ENCODE data around the gene TLN1.

Gene TLN1

DNA sequence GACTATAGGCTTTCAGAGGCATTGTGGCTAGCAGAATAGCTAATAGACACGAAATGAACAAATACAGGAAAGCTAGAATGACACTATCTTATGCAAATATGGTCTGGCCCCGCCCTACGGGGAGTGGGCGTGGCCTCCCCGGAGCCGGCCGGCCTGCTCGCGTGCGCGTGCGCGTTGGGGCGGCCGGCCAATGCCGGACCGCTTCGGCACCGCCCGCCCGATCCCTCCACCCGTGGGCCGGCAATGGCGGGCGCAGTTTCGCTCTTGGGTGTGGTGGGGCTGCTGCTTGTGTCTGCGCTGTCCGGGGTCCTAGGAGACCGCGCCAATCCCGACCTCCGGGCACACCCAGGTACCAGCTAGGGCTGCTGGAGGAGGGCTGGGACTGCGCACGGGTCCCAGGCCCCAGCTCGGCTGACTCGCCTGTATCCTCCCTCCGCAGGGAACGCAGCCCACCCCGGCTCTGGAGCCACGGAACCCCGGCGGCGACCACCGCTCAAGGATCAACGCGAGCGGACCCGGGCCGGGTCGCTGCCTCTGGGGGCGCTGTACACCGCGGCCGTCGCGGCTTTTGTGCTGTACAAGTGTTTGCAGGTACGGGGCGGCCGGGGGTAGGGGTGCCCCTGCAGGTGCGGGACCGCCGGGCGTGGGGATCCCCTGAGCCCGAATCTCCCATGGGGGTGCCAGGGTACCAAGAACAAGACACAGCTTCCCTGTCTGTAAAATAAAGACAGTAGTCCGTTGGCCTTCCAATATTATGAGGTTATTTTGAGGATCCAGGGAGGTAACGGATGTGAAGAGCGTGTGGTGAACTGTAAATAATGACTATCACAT lies 73.6 kb downstream of the TLN1 start, which contains the start of gene CCDC107:
CCDC107 (plus strand) TSS at position 156 of the 831 bp plus-strand sequence; CDS start at position 244, 88 bp downstream.
- no peak for DNase-seq (ENCODE audit: extremely low read depth, low read depth)
- TF ChIP-seq, protein P1, sequence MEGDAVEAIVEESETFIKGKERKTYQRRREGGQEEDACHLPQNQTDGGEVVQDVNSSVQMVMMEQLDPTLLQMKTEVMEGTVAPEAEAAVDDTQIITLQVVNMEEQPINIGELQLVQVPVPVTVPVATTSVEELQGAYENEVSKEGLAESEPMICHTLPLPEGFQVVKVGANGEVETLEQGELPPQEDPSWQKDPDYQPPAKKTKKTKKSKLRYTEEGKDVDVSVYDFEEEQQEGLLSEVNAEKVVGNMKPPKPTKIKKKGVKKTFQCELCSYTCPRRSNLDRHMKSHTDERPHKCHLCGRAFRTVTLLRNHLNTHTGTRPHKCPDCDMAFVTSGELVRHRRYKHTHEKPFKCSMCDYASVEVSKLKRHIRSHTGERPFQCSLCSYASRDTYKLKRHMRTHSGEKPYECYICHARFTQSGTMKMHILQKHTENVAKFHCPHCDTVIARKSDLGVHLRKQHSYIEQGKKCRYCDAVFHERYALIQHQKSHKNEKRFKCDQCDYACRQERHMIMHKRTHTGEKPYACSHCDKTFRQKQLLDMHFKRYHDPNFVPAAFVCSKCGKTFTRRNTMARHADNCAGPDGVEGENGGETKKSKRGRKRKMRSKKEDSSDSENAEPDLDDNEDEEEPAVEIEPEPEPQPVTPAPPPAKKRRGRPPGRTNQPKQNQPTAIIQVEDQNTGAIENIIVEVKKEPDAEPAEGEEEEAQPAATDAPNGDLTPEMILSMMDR (IDR thresholded peaks at IDR 0.05; ENCODE audit: low read depth, low read length, missing control alignments) = peak; percentile 48
- peak within 1 kb of the TSS; percentile 52 for H3K4me3 ChIP-seq (replicated peaks; ENCODE audit: low read depth, low read length)

DNA sequence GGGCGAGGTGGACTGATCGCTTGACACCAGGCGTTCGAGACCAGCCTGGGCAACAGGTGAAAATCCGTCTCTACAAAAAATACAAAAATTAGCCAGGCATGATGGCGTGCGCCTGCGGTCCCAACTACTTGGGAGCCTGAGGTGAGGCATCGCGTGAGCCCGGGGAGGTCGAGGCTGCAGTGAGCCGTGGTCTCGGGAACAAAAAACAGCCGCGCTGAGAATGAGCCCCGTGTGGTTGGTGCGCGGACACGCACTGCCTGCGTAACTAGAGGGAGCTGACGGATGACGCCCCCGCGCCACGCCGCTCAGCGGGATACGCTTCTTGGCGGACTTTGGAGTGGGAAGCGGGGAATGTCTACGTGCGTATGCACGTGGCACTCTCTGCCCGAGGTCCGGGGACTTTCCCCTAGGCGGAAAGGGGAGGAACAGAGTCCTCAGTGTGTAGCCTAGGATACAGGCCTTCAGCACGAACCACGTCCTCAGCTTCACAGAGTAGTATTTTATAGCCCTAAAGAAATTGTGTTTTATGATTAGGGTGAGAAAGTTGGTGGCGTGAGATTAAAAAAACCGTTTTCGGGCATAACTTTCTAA lies 74.4 kb downstream of the TLN1 start, which contains the start of gene RMRP:
RMRP (minus strand) TSS at position 474 of the 591 bp plus-strand sequence.
- DNase-seq (ENCODE audit: extremely low read depth, low read depth) = peak; percentile 98
- TF ChIP-seq, protein P1 (IDR thresholded peaks at IDR 0.05; ENCODE audit: low read depth, low read length, missing control alignments) = no peak
- peak within 1 kb of the TSS; percentile 52 for H3K4me3 ChIP-seq (replicated peaks; ENCODE audit: low read depth, low read length)

DNA sequence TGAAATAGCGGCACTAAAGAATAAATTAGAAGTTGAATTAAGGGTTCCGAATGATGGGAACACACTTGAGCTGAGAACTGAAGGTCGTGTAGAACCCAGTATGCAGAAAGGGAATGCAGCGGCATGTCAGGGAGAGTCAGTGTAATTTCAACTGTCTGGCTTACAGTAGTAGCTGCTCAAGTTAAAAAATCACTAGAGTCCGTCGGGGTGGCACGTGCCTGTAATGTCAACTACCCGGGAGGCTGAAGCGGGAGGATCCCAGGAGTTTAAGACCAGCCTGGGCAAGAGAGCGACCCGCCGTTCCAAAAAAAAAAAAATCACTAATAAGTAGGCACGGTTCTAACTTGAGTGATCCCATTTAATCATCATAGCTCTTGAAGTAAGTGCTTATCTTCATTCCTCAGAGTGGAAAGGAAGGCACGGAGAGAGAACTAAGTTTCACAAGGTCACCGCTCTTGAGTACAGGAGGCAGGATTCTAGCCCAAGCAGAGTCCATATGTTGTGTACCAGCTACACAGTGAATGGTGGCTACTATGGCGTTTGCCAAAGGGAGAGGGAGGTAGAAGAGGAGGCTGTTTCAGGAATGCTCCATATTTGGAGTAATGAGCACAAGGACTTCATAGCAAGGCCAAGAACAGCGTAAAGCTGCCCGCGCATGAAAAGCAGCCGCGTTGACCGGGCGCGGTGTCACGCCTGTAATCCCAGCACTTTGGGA lies 75.0 kb downstream of the TLN1 start:
- TF ChIP-seq, protein P1 (IDR thresholded peaks at IDR 0.05; ENCODE audit: low read depth, low read length, missing control alignments) = no peak
- no peak for DNase-seq (ENCODE audit: extremely low read depth, low read depth)
- H3K4me3 ChIP-seq (replicated peaks; ENCODE audit: low read depth, low read length) = peak overlapping the region; percentile 34

DNA sequence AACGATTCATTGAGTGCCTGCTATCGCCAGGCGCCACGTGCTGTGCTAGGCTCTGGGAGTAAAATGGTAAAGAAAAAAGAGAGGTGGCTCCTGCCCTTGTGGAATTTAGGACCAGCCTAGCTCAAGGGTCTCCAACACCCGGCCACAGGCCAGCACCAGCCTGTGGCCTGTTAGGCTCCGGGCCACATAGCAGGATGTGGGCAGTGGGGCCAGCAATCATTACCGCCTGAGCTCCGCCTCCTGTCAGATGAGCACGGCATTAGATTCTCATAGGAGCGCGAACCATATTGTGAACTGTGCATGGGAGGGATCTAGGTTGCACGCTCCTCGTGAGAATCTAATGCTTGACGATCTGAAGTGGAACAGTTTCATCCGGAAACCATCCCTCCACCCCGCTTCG lies 75.6 kb downstream of the TLN1 start:
- DNase-seq (ENCODE audit: extremely low read depth, low read depth) = no peak
- H3K4me3 ChIP-seq (replicated peaks; ENCODE audit: low read depth, low read length) = no peak overlapping the region
- TF ChIP-seq, protein P1 (IDR thresholded peaks at IDR 0.05; ENCODE audit: low read depth, low read length, missing control alignments) = no peak

DNA sequence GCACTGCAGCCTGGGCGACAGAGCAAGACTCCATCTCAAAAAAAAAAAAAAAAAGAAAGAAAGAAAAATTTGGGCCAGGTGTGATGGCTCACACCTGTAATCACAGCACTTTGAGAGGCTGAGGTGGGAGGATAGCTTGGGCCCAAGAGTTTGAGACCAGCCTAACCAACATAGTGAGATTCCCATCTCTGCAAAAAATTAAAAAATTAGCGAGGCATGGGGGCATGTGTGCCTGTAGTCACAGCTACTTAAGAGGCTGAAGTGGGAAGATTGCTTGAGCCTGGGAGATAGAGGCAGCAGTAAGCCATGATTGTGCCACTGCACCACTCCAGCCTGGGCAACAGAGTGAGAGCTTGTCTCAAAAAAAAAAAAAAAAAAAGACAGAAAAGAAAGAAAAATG lies 78.4 kb downstream of the TLN1 start:
- DNase-seq (ENCODE audit: extremely low read depth, low read depth) = no peak
- H3K4me3 ChIP-seq (replicated peaks; ENCODE audit: low read depth, low read length) = no peak overlapping the region
- TF ChIP-seq, protein P1 (IDR thresholded peaks at IDR 0.05; ENCODE audit: low read depth, low read length, missing control alignments) = no peak

DNA sequence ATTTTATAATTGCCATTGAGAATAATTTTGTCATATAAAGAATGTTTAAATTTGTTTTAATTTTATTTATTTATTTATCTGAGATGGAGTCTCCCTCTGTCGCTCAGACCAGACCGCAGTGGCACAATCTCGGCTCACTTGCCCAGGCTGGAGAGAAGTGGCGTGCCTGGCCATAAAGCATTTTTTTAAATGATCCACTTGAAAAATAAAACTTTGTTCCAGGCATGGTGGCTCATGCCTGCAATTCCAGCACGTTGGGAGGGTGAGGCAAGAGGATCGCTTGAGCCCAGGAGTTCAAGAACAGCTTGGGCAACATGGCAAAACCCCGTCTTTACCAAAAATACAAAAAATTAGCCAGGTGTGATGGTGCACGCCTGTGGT lies 79.2 kb downstream of the TLN1 start:
- no peak overlapping the region for H3K4me3 ChIP-seq (replicated peaks; ENCODE audit: low read depth, low read length)
- DNase-seq (ENCODE audit: extremely low read depth, low read depth) = no peak
- TF ChIP-seq, protein P1 (IDR thresholded peaks at IDR 0.05; ENCODE audit: low read depth, low read length, missing control alignments) = no peak
